HG03064 (cell line): Measurements from ENCODE around the gene SSX2IP.

Experiments
- ATAC-seq: cut with Tn5 transposase; IDR thresholded peaks from one replicate; pipeline ENCODE4 v1.9.1; 2021; ENCODE audit warnings: low read depth; ENCODE audit not compliant: unreplicated experiment

Gene SSX2IP

GRCh38 chr1:84711869-84712268 is 21.6 kb upstream of the SSX2IP start:
- no peak for ATAC-seq

DNA sequence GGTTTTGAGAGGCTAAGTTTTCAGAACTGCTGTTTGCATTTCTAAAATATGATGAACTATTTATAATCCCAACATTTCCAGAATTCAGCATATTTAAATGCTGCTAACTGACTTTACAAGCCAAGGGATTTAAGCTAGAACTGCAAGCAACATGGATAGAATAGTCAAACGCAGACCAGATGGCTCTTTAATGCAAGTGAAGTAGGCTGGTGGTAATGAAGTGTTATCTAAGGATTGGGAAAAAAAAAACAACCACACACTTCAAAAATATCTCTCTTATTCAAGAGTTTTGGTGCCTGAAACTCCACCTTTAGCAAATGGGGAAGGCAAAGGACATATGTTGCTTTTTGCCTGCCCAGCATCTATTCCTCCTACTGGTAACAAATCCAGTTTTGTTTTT is 20.9 kb upstream of the SSX2IP start:
- no peak for ATAC-seq

DNA sequence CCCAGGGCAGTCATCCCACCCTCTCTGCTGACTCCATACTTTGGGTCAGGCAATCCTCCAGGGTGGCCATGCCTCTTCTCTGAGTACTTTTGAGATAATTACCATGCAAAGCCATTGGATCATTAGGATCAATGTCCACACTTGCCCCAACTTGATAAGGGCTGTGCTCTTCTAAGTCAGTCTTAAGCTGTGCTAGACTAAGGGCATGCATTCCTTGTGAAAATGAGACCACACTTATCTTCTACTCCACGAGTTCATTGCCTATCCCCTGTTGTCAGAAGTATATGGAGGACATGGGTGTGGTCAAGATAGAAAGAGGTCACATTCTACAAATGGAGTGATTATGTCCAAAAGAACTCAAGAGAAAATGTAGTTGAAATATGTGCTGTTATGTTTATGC is 18.9 kb upstream of the SSX2IP start:
- no peak for ATAC-seq

- ATAC-seq, result no peak
Measured at GRCh38 chr1:84708031-84708430, 17.8 kb upstream of the SSX2IP start.

- no peak for ATAC-seq
Measured at GRCh38 chr1:84705513-84705912, 15.3 kb upstream of the SSX2IP start.

DNA sequence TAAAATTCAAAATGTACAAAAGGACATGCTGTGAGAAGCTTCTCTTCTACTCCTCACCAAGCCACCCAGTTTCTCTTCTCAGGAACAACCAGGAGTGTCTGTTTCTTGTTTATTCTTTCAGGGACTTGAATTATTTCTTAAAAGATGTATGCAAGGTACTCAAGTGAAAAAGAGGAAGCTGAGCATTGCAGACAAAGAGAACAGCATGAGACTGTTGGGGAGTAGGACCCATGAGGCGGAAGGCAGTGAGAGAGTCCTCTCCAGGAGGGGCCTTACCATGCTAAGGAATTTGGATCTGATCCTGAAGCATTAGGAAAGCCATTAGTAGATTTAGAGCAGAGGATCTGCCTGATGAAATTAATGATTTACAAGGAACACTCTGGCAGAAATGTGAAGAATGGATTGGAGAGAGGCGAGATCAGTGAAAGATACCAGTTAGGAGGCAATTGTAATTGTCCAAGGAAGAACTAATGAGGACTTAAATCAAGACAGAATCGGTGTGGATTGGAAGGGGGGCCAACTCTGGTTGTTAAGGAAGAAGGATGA is 14.7 kb upstream of the SSX2IP start:
- no peak for ATAC-seq

DNA sequence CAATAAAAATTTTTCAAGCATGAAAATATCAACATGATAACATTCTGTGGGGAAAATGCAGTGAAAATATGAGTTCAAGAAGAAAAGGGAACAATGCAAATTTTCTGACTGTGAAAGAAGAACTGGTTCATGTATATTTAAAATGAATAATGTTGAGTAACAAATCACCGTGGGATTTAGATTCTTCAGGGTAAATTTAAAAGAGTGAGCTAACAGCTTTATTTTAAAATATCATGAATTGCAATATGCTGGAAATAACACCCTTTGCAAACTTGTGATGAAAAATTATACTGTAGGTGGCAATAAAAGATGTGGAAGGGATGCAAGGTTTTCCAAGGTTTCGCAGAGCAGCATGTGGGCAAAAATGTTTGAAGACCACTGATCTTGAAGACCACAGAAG is 13.2 kb upstream of the SSX2IP start:
- no peak for ATAC-seq

DNA sequence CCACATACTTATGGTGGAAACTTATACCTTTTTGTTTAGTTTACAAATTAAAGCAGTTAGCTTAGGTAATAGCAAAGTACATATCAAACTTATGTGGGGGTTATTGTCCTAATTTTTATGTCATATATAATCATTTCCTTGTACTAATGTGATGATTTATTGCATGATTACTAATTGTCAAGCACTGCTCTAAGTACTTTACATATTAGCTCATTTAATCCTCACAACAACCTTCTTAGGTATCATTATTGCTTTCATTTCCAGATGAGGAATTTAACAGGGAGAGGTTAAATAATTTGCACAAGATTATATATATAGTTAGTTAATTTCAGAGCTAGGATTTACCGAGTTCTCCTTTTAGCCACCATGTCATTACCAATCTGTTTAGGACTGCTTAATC is 11.9 kb upstream of the SSX2IP start:
- ATAC-seq, result no peak

DNA sequence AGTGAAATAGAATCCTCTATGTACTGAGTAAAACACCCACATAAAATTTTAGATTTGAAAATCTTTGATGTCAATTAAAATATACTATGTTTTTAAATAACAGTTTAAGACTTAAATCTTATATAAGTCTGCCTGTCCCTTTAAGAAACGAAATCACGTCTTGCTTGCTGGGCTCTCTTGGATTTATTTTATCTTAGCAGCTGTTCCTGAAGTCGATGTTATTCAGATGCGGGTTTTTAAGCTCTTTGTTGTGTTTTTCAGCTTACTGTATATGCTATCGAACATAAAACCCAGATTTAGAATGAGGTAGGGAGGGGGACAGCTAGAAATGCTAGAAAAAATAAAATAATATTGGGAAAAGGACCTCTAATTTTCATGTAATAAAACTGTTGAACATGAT is 11.1 kb upstream of the SSX2IP start:
- no peak for ATAC-seq

- ATAC-seq, result no peak
Measured at GRCh38 chr1:84700070-84700469, 9.8 kb upstream of the SSX2IP start.

DNA sequence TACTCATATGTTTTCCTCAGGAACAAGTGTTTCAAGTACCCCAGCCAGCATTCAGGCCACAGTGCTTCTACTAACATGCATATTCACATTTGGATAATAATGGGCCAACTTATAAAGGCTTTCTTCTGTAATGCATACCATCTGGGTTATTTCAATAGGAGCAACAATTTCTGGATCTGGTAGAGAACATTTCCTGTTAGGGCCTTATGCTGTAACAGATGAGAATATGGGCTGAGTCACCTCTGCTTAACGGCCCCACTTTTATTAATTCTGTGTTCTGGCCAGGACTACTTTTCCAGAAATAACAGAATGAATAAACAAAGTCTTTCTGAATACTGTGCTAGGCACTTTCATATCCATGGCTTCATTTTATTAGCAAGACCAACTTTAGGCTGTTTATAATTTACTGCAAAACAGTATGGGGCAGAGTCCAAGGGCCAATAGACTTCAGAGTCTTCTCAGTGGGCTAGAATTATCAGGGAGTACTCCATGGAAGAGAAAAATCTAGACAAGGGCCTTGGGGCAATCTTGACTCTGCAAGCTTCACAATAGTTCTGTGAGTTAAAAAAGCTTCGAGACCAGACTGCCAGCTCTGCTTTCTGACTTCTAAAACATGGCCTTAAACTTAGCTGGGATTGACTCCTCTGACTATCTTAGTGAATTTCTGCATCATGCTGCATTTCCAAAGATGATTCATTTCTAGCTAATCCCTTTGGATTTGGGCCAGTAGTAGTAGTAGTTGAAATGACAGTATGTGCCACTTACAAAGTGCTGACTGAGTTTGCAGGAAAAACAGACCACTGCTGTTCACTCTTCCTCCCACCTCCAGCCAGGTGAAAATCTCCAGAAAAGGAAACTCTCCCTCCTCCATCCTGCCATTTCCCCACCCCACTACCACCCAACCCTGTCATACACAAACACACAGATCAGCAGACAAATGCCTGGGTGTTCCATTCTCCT is 8.2 kb upstream of the SSX2IP start:
- no peak for ATAC-seq

DNA sequence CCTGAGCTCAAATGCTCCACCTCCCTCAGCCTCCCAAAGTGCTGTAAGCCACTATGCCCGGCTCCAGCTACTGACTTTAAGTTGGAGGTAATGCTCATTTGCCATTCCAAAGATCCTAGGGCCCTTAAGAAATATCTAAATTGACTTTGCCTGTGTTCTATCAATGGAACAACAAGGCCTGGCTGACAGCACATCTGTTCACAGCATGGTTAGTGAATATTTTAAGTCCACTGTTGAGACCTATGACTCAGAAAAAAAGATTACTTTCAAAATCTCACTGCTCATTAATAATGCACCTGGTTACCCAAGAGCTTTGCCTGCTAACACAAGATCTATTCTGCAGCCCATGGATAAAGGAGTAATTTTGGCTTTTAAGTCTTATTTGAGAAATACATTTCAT is 3.5 kb upstream of the SSX2IP start:
- ATAC-seq, result no peak

GRCh38 chr1:84693005-84693404 is 2.7 kb upstream of the SSX2IP start:
- ATAC-seq, result no peak

- no peak for ATAC-seq
Measured at GRCh38 chr1:84692391-84692790, 2.1 kb upstream of the SSX2IP start.

- ATAC-seq, result no peak
Measured at GRCh38 chr1:84691122-84691783, 992 bp upstream of the SSX2IP start.

- no peak for ATAC-seq
Measured at GRCh38 chr1:84689514-84690396, 506 bp downstream of the SSX2IP start.

DNA sequence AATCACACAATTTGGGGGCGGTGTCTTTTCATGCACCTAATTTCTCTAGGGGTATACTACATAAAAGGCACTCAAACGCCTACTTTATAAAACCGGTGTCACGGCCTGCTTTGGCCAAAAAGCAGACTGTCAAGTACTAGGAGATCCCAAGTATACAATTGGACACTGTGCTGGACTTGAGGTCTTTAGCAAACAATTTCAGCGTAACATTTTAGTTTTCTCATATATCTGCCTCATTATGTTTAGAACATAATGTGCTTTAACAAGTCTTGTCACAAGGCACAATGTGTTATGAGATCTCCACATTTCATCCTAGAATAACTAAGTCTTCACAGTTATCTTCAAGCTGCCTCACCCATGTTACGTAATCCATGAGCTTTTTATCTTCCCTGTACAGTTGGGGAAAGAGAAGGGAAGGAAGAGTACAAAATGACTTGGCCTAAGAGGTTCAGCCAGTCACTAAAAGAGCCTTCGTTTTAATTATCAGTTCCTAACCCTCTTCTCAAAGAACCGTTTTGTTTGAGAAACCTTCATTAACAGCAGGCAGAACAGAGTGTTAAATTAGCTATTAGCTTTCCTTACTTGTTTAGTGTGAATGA is 1.7 kb downstream of the SSX2IP start:
- no peak for ATAC-seq

DNA sequence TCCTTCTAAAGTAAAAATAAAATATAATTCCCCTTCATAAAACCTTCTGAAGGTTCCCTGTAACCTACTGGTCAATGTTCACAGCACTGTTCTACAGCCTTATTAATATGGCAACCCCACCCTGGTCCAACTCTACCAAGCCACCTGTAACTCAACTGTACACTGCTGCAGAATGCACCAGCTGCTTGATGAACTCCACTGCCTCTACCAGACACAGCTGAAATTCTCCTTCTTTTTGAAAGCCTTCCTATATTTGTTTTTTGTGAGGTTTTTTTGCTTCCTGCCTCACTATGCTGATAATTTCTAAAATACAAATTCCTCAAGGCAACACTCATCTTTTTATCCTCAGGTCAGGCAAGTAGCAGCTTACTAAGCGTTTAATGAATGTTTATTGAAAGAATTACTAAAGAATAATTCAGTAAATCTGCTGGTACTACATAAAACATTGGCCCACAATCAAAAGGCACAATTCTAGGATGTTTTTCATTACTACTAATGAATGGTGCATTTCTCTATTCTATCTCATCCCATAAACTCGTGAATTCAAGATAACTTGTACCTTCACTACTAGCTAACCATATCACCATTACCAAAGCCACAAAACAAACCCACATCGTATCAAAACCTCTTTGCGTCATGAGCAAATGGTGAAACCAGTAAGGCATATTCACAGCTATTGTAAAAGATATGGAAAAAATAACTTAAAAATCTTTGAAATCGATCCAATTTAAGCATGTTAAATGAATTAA is 2.4 kb downstream of the SSX2IP start:
- ATAC-seq, result no peak

GRCh38 chr1:84686223-84686622 is 4.0 kb downstream of the SSX2IP start:
- ATAC-seq, result no peak

- no peak for ATAC-seq
Measured at GRCh38 chr1:84683508-84683907, 6.8 kb downstream of the SSX2IP start.
